NCI-H345 treated with DMSO at 0.1 percent for 48 hours (cell line): ENCODE results near the gene ANKK1.

Experiments
- DNase-seq: peaks from one replicate; lab custom pipeline; 2025; ENCODE audit not compliant: unreplicated experiment; lab: John Stamatoyannopoulos, UW

Gene ANKK1, protein sequence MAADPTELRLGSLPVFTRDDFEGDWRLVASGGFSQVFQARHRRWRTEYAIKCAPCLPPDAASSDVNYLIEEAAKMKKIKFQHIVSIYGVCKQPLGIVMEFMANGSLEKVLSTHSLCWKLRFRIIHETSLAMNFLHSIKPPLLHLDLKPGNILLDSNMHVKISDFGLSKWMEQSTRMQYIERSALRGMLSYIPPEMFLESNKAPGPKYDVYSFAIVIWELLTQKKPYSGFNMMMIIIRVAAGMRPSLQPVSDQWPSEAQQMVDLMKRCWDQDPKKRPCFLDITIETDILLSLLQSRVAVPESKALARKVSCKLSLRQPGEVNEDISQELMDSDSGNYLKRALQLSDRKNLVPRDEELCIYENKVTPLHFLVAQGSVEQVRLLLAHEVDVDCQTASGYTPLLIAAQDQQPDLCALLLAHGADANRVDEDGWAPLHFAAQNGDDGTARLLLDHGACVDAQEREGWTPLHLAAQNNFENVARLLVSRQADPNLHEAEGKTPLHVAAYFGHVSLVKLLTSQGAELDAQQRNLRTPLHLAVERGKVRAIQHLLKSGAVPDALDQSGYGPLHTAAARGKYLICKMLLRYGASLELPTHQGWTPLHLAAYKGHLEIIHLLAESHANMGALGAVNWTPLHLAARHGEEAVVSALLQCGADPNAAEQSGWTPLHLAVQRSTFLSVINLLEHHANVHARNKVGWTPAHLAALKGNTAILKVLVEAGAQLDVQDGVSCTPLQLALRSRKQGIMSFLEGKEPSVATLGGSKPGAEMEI

DNA sequence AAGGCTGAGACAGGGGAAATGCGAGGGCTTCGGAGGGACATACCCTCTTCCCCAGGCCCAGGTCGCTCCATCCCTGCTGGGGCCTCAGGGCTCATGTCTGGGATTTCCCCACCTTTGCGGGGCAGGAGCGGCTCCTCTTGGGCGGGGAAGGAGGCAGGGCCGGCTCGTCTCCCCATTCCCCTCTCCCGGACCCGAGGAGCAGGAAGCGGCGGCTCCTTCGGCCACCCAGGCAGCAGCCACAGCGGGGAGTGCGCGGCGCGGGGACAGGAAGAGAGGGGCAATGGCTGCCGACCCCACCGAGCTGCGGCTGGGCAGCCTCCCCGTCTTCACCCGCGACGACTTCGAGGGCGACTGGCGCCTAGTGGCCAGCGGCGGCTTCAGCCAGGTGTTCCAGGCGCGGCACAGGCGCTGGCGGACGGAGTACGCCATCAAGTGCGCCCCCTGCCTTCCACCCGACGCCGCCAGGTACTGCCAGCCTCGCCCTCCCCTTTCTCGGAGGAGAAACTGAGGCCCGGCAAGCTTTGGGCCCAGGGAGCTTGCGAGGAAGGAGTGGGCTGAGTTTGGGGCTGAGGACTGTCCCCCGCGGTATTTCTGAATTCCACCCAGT is at the start of gene ANKK1:
Gene ANKK1, plus strand, starts transcription at position 175 of the 607 bp plus-strand sequence. Its CDS starts 106 bp downstream, at position 281.
- DNase-seq: no peak

DNA sequence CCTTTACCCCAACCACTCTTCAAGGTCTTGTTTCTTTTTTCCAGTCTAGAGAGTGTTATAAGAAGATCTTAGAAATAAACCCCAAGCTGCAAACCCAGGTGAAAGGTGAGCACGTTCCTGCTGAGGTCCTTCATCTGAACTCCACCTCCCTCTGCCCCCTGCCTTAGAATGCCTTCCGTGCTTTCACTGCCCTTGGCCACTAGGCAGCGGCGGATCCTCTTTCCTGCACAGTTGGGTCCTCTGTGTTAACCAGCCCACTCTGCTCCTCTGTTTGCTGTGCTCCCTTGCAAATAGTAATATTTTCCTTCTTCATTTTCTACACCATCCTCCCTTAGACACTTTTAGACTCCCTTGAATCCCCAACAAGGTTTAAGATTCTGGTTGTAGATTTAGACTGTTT is 48.8 kb upstream of the ANKK1 start:
- no peak for DNase-seq

DNA sequence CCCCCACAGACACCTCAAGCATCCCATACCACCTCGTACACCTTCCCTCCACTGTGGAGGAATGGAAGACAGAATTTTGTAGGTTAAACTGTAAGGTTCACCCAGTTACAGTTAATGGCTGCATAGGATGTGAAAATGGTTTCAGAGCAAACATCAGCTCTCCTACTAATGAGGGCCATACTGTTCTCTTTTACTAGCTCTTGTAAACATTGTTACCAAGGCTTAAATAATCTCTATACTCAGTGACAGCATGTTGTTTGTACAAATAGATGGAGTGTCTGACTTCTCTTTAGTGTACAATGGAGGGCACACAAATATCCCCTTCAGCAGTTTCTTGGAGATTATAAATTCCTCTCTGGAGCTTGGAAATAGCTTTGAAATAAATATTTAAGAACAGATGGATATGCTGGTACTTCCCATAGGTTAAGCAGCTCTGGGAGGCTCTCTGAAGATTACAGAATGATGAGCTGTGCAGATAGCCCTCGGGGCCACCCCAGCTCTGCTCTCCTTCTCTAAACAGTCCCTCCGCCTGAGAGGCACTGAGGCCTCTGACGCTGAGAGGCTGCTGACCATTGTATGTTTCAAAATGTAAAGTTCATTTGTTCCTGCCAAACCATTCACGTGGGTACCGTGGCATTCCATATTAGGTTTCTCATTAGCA is 47.5 kb upstream of the ANKK1 start:
- DNase-seq: peak; percentile 26

- DNase-seq: no peak
Measured at GRCh38 chr11:113341388-113342165, 46.0 kb upstream of the ANKK1 start.

DNA sequence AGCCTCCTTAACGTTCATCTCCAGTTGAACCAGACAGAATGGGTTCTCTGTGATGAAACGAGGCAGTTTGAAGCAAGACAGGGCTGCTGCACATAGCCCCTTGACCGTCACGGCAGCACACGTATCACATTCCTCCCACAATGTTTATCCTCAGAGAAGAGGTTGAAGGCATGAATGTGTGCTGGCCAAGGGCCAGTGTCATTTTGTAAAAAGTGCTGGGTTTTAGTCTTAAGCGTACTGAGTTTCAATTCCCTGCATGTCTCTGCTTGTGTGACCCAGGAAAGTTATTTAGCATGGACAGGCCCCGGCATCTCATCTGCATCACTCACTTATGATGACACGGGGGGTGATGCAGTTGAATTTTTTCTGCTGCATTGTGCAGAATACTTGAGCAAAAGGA is 41.6 kb upstream of the ANKK1 start:
- DNase-seq: no peak

DNA sequence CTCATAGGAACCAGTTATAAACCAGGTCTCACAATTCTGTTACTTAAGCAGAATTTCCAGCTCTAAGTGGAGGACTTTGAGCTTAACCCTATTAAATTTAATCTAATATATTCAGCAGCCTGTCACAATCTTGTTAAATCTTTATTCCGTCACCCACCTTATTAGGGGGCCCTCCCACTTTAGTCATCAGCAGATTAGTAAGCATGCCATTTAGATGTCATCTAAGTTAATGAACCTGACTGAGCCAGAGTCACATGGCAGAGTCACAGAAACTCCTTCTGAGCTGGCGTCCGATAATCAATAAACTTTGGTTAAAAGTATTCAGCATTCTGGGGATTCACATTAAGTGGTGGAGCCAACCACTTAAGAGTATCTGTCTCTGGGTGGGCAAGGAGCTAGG is 38.1 kb upstream of the ANKK1 start:
- no peak for DNase-seq

GRCh38 chr11:113350336-113351067 is 37.1 kb upstream of the ANKK1 start:
- DNase-seq: peak; percentile 57

DNA sequence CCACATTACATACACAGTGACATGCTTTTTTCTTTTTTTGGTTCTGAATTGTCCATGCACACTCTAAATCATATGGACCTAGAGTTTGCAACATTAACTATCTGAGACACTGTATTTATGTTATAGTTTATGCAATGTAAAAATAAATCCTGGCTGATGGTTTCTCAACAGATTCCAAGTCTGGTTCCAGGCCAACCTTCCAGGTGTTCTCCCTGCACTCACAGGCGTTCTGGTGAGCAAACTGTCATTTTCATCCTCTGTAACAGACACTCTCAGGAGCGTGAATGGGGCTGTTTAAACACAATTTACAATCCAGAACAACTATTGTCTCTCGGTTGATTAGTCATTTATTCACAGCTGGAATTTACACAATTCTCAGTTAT is 36.5 kb upstream of the ANKK1 start:
- peak; percentile 66 for DNase-seq

DNA sequence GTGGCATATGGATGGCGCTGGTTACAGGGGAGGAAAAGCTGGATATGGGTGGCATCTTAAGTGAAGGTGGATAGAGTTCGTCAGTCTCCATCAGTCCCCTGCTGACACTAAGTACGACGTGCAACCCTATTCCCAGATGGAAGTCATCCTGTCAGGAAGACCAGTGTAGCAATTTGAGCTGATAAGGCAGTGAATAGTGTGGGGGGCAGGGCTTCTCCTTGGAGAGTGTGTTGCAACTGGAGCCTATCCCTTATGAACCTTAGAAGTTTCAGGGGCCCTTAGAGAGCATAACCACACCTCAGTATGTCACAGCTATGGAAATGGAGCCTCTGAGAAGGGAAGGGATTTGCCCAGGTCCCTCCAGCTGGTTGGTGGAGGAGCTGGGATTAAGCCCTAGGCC is 36.1 kb upstream of the ANKK1 start:
- DNase-seq: no peak

DNA sequence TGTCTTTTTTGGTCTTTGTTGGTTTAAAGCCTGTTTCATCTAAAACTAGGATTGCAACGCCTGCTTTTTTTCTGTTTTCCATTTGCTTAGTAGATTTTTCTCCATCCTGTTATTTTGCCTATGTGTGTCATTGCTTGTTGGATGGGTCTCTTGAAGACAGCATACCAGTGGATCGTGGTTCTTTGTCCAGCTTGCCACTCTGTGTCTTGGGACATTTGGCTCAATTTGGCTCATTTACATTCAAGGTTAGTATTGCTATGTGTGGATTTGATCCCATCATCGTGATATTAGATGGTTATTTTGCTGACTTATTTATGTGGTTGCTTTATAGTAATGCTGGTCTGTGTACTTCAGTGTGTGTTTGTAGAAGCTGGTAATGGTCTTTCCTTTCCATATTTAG is 31.4 kb upstream of the ANKK1 start:
- DNase-seq: no peak

GRCh38 chr11:113363406-113363805 is 24.2 kb upstream of the ANKK1 start:
- DNase-seq: no peak

DNA sequence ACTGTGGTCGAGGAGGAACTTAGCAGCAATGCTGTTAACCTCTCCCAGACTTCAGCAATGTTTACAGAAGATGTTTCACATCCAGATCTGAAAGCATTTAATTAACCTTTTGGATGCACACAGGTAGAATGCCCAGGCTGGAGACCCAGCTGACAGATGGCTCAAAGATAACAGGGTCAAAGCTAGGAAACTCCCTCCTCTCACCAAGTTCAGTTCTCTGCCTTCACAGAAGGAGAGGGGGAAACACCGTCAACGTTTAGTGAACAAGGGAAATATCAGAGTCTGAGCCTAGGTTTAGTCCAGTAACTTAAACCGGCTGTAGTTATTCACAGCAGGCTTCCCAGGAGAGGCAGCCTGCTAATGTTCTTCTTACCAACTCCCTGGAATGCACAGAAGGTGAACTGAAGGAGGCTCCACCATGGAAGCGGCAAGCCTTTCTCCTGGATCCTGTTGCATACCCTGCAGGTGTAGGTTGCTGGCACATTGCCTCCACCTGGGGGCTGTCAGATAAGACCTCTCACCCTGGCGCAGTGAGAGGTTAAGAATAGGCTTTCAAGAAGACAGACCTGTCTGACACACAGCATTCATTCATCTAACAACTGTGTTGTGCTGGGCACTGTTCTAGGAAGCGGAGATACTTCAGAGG is 23.5 kb upstream of the ANKK1 start:
- no peak for DNase-seq

DNA sequence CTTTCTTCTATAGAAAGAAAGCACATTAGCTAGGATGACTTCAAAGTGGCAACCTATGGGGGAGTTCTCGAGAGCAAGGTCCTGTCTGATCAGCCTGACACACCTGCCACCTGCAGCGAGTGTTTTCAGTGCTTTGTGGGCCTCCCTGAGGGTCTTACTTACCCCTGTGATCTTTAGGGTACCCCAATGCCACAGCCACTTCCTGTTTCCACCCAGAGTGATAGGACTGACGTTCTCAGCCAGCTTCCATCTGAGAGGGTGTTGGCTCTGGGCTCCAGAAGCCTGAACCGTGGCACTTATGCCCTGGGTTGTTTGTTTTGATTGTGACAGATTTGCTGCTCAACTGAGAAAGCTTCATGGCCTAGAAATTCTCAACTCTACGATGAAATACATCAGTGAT is 21.7 kb upstream of the ANKK1 start:
- peak; percentile 18 for DNase-seq

DNA sequence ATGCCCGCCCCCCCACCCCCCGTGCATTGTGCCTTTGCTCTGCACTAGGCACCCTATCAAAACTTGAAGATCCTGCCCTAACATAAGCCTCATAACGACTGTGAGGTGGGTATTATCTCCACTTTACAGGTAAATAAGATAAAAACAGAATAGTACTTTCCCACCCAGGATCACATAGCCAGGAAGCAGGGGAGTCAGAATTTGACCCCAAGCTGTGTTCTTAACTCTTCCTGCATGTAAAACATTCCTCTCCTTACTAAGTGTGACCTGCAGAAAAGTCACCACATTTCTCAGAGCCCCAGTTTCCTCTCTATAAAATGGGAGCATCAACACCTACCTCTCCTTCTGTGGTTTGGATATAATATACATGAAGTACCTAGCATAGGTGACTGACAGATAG is 18.2 kb upstream of the ANKK1 start:
- DNase-seq: no peak

GRCh38 chr11:113370634-113371033 is 16.9 kb upstream of the ANKK1 start:
- DNase-seq: no peak

- DNase-seq: no peak
Measured at GRCh38 chr11:113372309-113372708, 15.3 kb upstream of the ANKK1 start.

GRCh38 chr11:113373306-113373705 is 14.3 kb upstream of the ANKK1 start:
- DNase-seq: no peak

DNA sequence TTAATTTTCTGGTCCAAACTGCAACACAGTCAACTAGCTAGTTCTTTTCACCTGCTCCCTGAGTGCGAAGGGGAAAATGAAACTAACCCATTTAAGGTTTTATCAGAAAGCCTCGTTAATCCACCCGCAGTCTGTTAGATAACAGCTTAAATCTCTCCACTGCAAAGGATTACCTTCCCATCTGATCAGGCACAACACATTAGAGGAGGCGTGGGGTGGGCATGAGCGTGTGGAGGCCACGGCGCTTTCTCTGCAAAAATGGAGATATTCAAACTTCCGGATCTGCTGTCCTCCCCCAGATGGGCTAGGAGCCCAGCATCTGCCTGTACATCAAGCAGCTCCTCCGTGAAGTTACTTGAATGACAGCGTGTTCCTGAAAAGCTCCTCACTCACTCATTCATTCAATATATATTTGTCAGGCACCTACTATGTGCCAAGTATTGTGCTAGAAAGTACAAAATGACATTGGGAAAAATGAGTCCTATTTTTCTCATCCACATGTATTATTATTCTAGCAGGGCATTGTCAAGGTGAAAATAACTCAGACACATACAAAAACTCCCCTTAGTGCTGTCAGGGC is 13.5 kb upstream of the ANKK1 start:
- DNase-seq: no peak

GRCh38 chr11:113375402-113375801 is 12.2 kb upstream of the ANKK1 start:
- DNase-seq: no peak
